ENCODE measurements around the gene RBM34.

GRCh38 chr1:235113183-235113917, 47.7 kb downstream of the RBM34 start:
- TF ChIP-seq POLR2A (IDR thresholded peaks at IDR 0.05): no peak
- TF ChIP-seq CTCF (IDR thresholded peaks at IDR 0.05): no peak

Measured in testis (tissue), 2 donors.